HG03342 (cell line): ENCODE data around the gene ZSCAN2.
A peak's percentile ranks its signal among the peaks of the same experiment; 100 is the strongest.

Experiments
- ATAC-seq: cut with Tn5 transposase; IDR thresholded peaks from one replicate; pipeline ENCODE4 v1.9.1; 2021; ENCODE audit warnings: mild to moderate bottlenecking, moderate library complexity; ENCODE audit not compliant: unreplicated experiment

ZSCAN2 gene

DNA sequence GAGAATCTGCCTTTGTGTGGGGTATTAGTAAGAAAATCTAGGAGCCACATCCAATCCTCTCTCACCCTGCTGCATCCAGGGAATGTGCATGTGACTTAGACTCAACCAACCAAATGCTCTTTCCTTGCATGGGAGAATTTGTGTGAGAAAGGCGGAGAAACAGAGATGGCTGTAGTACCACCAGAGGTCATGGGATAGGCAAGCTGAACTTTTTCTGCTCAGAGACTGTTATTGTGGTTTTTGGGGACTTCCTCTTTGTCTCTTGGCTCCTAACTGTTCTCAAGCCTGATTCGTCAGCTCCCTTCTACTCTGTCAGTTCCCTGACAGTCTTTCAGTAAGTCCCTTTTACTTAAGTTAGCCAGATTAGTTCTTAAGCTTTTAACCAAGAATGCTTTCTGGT lies 2.6 kb upstream of the ZSCAN2 start:
- peak; percentile 48 for ATAC-seq

DNA sequence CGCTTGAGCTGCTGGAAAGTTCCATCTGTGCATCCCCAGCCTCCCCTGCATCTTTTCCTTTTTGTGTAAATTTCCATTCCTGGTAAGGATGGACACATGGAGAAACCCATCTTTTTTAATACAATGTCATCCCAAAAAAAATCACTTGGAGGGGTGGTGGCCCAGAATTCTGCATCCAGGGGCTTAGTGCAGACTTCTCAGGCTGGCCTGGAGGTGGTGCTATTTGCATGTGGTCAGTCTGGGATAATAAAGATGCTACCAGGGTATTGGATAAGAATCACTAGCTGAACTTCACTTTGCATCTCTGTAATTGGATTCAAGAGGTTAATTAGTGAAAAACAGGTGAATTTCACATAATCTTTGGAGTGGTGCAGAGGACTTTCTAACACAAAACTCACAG lies 1.8 kb upstream of the ZSCAN2 start:
- no peak for ATAC-seq

DNA sequence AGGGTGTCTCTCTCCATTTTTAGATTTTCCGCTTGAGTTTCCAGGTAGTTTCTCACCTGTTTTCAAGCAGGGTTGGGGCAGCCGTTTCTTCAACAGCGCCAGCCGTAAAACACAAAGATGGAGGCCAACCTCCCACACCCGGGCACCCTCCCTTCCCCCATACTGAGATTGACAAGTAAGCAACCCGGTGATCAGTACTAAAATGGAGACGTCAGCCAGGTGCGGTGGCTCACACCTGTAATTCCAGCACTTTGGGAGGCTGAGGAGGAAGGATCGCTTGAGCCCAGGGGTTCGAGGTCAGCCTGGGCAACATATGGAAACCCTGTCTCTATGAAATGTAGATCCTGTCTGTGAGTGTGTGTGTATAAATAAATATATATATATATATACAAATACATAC lies 903 bp upstream of the ZSCAN2 start:
- ATAC-seq: no peak

DNA sequence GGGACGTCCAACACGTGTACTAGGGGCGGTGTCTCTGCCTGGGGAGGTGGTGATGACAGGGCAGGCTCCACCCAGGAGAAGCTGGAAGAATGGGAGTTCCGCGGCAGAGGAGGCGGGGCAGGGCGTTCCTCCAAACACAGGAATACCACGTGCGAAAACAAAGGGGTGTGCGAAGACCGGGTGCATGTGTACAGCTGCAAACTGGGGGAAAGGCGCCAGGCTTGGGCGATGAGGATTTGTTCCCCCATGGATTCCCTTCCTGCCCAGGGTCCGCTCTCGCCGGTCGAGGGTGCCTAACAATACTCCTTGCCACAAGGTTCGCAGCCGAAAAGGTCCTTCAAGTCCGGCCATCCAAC lies 500 bp upstream of the ZSCAN2 start:
- peak; percentile 9 for ATAC-seq

DNA sequence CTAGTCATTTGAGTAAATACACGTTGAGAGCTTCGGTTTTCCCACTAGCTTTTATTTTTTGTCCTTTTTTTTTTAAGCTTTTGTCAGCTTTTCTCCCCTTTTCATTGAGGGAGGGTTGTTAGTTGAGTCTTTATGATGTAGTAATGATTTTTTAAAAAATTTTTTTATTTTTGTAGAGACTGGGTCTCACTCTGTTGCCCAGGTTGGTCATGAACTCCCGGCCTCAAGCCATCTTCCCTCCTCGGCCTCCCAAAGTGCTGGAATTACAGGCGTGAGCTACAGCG lies 688 bp downstream of the ZSCAN2 start:
- ATAC-seq: no peak

DNA sequence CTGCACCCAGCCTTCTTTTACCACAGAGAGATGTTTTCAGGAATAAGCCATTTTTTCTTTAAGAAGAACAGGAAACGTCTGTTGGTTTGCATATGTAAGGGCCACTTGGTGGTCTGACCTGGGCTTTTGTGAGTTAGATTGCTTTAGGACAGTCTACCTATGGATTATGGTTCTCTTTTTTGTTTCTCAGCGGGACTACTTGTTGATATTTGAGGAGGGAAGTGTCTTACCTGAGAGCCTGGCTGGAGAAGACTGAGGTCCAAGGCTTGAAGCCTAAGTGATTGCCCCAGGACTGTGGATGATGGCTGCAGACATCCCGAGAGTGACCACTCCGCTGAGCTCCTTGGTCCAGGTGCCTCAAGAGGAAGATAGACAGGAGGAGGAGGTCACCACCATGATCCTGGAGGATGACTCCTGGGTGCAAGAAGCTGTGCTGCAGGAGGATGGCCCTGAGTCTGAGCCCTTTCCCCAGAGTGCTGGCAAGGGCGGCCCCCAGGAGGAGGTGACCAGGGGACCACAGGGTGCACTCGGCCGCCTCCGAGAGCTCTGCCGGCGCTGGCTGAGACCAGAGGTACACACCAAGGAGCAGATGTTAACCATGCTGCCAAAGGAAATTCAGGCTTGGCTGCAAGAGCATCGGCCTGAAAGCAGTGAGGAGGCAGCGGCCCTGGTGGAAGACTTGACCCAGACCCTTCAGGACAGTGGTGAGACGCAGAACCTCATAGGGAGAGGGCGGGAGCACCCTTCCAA lies 3.0 kb downstream of the ZSCAN2 start:
- no peak for ATAC-seq

DNA sequence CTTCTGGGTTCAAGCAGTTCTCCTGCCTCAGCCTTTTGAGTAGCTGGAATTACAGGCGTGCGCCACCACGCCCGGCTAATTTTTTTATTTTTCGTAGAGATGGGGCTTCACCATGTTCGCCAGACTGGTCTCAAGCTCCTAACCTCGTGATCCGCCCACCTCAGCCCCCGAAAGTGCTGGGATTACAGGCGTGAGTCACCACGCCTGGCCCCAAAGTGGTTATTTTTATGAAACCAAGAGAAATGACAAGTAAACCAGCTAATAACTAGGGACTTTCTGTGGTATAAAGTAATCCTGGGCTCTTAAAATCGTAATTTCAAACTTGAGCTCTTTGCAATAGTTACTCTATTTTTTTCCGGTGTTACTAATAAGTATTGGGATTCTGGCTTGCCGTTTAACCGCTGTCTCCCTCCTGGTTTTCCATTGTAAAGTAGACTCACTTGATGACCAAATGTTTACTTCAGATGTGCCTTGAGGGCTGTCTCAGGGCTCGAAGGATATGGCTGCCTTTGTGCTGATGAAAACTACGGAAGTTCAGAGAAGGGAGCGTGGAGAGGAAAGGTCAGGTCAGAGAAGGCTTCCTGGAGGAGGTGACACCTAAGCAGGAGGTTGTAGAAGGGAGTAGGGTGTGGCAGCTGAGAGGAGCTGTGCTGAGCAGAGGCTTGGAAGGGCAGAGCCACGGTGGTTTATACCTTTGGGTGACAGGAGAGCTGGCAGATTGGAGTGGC lies 4.2 kb downstream of the ZSCAN2 start:
- ATAC-seq: no peak

DNA sequence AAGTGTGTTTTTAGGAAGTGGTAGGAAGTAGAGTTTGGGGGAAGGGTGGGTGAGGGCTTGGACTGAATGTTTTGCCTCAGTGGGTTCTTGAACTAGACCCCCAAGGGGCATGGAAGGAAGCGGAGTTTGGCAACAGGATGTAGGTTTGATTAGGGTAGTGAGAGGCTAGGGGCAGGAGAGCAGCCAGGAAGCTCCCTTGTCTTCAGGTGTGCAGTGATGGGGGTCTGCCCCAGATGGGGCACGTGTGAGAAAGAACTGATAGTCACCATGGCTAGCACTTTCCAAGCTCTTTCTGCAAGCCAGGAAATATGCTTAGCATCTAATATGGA lies 4.7 kb downstream of the ZSCAN2 start:
- no peak for ATAC-seq

DNA sequence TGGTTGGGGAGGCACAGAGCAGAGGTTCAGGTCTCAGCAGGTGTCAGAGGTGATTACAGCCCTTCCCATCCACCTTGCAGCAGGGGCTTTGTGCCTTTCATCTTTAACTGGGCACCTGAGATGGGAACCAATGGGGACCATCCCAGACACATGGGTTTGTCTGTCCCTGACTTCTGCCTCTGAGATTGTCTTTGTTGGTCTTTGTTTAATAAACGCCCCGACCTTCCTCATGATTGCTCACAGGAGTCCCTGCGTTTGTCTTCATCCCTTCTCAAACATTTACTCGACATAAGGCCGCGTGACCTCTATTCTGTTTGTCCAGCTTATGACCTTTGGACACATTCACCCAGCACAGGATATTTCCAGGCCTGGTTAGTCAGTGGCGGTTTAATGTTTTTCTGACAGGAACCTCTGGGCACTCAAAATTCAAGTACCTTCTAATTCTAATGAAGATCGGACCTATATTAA lies 5.9 kb downstream of the ZSCAN2 start:
- no peak for ATAC-seq

DNA sequence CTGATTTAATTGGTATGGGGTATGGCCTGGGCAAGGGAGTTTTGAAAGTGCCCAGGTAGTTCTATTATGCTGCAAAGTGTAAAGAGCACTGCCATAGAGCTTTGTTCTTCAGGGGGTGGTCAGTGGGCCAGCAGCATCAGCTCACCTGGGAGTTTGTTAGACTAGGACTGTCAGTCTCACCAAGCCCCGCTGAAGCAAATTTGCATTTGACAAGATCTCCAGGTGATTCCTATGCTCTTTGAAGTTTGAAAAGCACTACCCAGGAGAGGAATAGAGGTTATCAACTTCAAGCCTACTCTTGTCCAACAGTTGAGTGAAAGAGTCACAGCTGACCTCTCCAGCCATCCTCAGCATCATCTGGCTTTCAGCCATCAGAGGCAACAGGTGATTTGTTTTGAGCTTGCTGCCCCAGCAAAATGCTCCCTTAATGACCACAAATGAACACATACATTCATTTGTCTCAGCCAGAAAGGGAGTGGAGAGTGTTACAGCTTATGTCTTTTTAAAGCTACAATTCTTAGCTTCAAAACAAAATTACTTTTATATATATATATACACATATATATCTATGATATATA lies 8.0 kb downstream of the ZSCAN2 start:
- ATAC-seq: no peak

DNA sequence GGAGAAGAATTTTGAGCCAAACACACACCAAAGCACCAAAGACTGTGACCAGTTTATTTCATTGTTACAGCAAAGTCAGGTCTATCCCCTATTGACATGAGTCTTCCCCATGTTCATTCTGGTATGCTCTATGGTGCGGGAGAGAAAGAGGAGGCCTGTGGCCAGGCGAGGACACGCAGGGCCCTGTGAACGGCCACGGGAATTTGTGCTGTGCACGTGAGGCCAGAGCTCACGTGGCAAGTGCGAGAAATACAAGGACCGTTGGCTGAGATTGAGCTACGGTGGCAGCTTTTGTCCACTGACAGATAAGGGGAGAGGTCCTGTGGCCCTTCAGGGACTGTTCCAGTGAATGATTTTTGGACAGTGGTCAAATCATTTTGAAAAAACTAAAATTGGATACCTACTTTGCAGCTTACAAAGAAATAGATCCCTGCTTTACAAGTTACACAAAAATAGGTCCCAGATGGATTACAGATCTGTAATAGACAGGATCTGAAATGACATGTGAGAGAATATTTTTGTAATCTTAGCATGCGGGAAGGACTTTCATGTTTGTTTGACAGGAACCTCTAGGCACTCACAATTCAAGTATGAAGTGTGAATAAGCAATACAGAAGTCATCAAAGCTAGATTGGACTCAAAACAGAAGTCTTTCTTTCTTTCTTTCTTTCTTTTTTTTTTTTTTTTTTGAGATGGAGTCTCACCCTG lies 9.2 kb downstream of the ZSCAN2 start:
- no peak for ATAC-seq

DNA sequence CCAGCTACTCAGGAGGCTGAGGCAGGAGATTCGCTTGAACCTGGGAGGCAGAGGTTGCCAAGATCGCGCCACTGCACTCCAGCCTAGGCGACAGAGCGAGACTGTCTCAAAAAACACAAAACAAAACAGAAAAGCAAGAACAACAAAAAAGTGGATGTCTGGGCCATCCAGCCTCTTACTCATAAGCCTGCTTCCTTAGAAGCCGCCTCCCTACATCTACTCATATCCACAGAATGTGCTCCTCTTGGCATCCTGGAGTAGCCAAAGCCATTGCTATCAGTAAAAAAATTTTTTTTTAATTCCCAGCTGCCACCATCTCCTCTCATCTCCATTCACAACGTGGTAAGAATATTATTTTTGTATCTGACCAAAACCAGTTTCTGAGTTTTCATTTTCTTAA lies 10.8 kb downstream of the ZSCAN2 start:
- no peak for ATAC-seq

DNA sequence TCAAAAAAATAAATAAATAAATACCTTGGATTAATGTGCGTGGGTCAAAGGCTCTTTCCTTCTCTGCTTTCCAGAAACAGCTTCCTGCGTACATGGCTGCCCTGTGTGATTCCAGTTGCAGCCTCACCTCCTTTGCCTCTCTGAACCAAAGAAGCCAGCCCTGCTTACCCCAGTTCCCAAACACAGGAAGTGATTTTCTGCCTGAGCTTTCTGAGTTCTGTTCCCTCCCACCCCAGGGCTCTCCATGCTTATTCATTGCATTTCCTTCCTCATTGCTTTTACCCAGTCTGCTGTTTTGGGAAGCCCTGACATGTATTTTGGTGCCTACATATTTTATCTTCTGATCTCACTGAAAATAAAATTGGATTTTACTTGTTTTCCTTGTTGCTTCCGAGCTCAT lies 15.4 kb downstream of the ZSCAN2 start:
- ATAC-seq: no peak

DNA sequence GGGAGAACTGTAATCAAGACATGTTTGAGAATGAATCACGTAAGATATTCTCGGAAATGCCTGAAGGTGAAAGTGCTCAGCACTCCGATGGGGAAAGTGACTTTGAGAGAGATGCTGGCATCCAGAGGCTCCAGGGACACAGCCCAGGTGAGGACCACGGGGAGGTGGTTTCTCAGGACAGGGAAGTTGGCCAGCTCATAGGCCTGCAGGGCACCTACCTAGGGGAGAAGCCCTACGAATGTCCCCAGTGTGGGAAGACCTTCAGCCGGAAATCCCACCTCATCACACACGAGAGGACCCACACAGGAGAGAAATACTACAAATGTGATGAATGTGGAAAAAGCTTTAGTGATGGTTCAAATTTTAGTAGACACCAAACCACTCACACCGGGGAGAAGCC lies 19.8 kb downstream of the ZSCAN2 start:
- no peak for ATAC-seq

DNA sequence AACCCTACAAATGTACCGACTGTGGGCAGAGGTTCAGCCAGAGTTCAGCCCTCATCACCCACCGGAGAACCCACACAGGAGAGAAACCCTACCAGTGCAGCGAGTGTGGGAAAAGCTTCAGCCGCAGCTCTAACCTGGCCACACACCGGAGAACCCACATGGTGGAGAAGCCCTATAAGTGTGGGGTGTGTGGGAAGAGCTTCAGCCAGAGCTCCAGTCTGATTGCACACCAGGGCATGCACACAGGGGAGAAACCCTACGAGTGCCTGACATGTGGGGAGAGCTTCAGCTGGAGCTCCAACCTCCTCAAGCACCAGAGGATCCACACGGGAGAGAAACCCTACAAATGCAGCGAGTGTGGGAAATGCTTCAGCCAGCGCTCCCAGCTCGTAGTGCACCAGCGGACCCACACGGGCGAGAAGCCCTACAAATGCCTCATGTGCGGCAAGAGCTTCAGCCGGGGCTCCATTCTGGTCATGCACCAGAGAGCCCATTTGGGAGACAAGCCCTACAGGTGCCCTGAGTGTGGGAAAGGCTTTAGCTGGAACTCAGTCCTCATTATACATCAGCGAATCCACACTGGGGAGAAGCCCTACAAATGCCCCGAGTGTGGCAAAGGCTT lies 20.7 kb downstream of the ZSCAN2 start:
- ATAC-seq: no peak

DNA sequence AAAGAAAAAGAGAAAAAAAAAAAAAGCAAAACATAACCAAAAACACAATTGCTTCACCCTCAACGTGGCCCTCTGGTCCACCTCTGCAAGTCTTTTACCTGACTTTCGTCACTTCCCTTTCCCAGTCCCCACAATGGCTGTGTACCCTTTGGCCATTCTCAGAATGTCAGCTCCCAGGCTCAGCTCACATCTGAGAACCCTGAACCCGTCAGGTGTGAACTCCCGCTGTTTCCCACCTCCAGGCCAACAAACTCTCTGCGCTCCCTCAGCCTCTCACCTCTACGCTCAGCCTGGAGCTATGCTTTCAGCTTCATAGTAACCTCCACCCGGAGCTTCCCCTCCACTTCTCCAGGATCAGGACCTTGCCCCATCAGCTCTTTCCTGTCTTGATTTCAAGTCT lies 23.6 kb downstream of the ZSCAN2 start:
- ATAC-seq: no peak

DNA sequence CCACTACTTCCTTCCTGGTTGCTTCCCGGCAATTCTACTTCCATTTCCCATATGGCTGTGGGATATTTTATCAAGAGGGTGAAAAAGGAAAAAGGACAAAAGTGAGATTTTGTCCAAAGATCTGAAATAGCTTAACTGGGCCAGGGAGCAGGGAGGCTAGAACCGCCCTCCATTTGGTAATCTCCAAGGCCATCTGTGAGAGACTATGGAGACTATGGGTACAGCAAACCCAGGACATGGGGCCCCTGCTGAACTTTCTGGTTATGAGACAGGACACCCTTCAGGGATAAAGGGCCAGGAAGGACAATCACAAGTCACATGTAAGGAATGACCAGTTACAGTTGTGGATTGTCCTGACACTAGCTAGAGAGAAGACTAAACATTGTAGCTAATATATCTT lies 24.3 kb downstream of the ZSCAN2 start:
- no peak for ATAC-seq

DNA sequence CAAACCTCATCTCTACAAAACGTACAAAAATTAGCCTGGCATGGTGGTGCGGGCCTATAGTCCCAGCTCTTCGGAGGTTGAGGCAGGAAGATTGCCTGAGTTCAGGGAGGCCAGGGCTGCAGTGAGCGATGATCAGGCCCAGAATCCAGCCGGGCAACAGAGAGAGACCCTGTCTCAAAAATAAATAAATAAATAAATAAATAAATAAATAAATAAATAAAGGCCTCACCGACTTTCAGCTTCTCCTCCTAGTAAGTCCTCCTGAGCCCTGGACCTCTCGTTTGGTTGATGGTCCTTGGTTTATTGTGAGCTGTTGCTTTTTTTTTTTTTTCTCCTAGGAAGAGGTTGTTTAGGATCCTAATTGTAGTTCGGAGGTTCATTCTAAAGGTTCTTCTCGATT lies 28.2 kb downstream of the ZSCAN2 start:
- ATAC-seq: no peak

DNA sequence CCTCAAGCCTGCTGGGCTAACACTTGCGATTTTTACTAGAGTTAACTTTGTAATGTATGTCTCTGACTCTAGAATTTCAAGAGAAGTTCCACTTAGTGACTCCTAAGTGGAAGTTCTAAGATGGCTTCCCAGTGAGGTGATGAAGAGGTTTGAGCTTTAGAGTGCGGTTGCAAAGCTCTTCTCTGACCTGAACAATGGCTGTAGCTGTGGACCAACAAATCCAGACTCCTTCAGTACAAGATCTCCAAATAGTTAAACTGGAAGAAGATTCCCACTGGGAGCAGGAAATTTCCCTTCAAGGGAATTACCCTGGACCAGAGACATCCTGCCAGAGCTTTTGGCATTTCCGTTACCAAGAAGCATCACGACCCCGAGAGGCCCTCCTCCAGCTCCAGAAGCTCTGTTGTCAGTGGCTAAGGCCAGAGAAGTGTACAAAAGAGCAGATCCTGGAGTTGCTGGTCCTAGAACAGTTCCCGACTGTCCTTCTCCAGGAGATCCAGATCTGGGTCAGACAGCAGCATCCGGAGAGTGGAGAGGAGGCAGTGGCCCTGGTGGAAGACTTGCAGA lies 31.0 kb downstream of the ZSCAN2 start:
- ATAC-seq: no peak

DNA sequence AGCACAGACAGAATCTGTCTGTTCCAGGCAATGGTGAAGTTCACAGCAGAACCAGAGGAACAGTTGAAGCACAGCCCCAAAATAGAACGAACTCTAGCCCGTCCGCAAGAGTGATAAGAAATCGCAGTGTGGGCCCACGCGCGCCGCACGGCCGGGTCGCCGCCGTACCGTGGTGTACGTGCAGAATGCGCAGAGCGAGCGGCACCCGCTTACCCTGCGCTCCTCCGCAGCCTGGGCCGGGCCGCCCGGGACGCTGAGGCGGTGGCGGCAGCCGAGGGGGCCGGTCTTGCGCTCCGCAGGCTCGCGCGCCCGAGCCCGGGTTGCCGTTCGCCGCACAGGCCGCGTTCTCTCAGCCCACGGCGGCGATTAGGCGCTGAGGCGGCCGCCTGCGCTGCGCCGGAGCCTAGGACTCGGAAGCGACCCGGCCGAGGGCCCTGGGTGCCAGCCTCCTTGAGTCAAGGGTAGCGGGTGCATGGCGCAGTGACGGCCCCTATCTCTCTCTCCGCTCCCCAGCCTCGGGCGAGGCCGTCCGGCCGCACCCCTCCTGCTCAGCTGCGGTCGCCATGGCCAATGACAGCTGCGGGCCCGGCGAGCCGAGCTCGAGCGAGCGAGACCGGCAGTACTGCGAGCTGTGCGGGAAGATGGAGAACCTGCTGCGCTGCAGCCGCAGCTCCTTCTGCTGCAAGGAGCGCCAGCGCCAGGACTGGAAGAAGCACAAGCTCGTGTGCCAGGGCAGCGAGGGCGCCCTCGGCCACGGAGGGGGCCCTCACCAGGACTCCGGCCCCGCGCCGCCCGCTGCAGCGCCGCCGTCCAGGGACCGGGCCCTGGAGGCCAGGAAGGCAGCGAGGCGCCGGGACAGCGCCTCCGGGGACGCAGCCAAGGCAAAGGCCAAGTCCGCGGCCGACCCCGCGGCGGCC lies 32.8 kb downstream of the ZSCAN2 start:
- ATAC-seq: peak; percentile 28
